NCI-H1694 treated with DMSO at 0.1 percent for 48 hours (cell line): ENCODE measurements around the gene TMC1.

ENCODE experiments used
- DNase-seq: peaks from one replicate; lab custom pipeline; 2025; lab: John Stamatoyannopoulos, UW

The TMC1 gene

GRCh38 chr9:72874344-72874743 lies 352.9 kb downstream of the TMC1 start:
- DNase-seq = no peak

GRCh38 chr9:72875221-72875620 lies 353.8 kb downstream of the TMC1 start:
- no peak for DNase-seq

GRCh38 chr9:72880821-72881220 lies 359.4 kb downstream of the TMC1 start:
- DNase-seq = no peak

- no peak for DNase-seq
Observed at GRCh38 chr9:72882117-72882775, 360.8 kb downstream of the TMC1 start.

- no peak for DNase-seq
Observed at GRCh38 chr9:72883875-72884274, 362.5 kb downstream of the TMC1 start.

GRCh38 chr9:72884508-72884907 lies 363.1 kb downstream of the TMC1 start:
- no peak for DNase-seq
